Measurements from ENCODE around the gene UNC80. TPM values are rescaled to one million over a fixed set of nuclear protein-coding genes. Genes with fewer than 3 reads are reported as not detected.

Gene UNC80
- total and polyA plus RNA-seq, 2 donors (not counting 3 experiments of a cell fraction or from before 2014, with no cell fraction given), result not detected

DNA sequence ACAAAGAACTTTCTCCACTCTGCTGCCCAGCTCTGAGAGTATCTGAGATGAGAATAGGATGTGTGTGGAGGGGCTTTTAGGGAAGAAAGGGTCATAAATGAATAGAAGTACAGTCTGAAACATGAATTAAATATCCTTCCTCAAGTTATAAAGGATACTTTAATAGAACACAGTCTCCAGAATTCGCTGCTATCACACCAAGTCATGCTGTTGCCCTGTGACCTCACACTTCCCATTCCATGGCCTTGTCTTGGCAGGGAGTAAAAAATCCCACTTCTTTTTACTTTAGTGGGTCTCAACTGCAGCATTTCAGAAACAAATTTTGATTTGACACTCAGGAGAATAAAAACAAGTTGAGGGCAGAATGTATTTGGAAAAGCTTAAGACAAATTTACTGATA is 227.0 kb downstream of the UNC80 start:
- ChIA-PET POLR2A (no interaction called here), CTCF (interaction anchor here (1.2 to 1.8 kb wide), 7 partner anchors 9 to 200 kb away, joined by 3 to 9 read pairs (median 6); no protein-coding TSS in a partner anchor)
- peak overlapping the region; percentile 38 for H2AFZ ChIP-seq (ENCODE audit: low read depth, low read length)
- dilution Hi-C loops (cut with MboI; ENCODE audit: extremely low pct_ligation_motif_present, low sequenced_read_pairs) (no loop called here), intact Hi-C loops (cut with micrococcal nuclease) (no loop called here)
- no peaks in the 10 kb centered on the region for H3K36me3 ChIP-seq (ENCODE audit: control insufficient read depth in 2 of 2, extremely low read depth in 1 of 2, insufficient read depth in 2 of 2, low read length in 2 of 2)
- no peak overlapping the region for H3K9ac ChIP-seq (replicated peaks; ENCODE audit: extremely low read depth, insufficient read depth, low read length)
- no TSS peak for BruUV-seq (replicated peaks)
- H3K27me3 ChIP-seq (ENCODE audit: control insufficient read depth in 2 of 2, insufficient read depth in 2 of 2, low read length in 2 of 2), result no peaks in the 10 kb centered on the region
- no peak overlapping the region for H3K4me3 ChIP-seq (replicated peaks in 1 of 3; ENCODE audit: insufficient read depth in 1 of 3, low read depth in 1 of 3, low read length in 3 of 3)
- FAIRE-seq, result no peak
- H3K27ac ChIP-seq (ENCODE audit: insufficient read depth, low read depth, low read length), result no peak overlapping the region
- no peaks in the 10 kb centered on the region for H4K20me1 ChIP-seq (replicated peaks; ENCODE audit: control insufficient read depth, extremely low read depth, insufficient read depth, low read length)
- H3K9me1 ChIP-seq (replicated peaks; ENCODE audit: control insufficient read depth, extremely low read depth, insufficient read depth, low read length), result no peaks in the 10 kb centered on the region
- no peaks in the 10 kb centered on the region for H3K9me3 ChIP-seq (replicated peaks; ENCODE audit: control insufficient read depth, insufficient read depth, low read length)
- H3K4me1 ChIP-seq (ENCODE audit: control insufficient read depth, extremely low read depth, insufficient read depth, low read length), result peaks cover 18% of the 10 kb centered on the region
- no peak overlapping the region for H3K4me2 ChIP-seq (ENCODE audit: insufficient read depth, low read length)
- peak; percentile 92 for DNase-seq (ENCODE audit: low read depth, low spot score)
- TF ChIP-seq GATA2 (IDR thresholded peaks at IDR 0.05; ENCODE audit: insufficient read depth, insufficient read length, low read depth, low read length), result peak; percentile 33
- TF ChIP-seq, protein P1, sequence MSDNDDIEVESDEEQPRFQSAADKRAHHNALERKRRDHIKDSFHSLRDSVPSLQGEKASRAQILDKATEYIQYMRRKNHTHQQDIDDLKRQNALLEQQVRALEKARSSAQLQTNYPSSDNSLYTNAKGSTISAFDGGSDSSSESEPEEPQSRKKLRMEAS (IDR thresholded peaks at IDR 0.05; ENCODE audit: insufficient read depth, insufficient read length), result no peak
- peaks cover 12% of the 10 kb centered on the region for H3K79me2 ChIP-seq (ENCODE audit: control insufficient read depth, insufficient read depth, low read length)

DNA sequence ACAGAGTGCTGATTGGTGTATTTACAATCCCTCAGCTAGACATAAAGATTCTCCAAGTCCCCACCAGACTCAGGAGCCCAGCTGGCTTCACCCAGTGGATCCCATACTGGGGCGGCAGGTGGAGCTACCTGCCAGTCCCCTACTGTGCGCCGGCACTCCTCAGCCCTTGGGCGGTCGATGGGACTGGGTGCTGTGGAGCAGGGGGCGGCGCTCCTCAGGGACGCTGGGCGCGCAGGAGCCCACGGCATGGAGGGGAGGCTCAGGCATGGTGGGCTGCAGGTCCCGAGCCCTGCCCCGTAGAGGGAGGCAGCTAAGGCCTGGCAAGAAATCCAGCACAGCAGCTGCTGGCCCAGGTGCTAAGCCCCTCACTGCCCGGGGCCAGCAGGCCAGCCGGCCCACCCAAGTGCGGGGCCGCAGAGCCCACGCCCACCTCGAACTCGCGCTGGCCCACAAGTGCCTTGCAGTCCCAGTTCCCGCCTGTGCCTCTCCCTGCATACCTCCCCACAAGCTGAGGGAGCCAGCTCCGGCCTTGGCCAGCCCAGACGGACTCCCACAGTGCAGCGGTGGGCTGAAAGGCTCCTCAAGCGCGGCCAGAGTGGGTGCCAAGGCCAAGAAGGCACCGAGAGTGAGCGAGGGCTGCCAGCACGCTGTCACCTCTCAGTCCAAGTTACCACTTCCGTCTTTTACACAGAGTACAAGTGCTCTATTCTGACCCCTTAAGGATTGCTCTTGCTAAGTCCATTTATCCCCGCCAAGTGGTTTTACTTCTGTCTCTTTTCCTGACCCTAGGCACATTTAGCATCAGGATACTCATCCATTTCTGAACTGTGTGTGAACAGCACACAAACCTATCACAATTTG is 229.1 kb downstream of the UNC80 start:
- H3K79me2 ChIP-seq (ENCODE audit: control insufficient read depth, insufficient read depth, low read length), result peaks cover 33% of the 10 kb centered on the region
- H3K27ac ChIP-seq (ENCODE audit: insufficient read depth, low read depth, low read length), result no peak overlapping the region
- CTCF ChIA-PET, result interaction anchor here (0.8 kb wide), 1 partner anchor 23 kb away, joined by 3 read pairs; no protein-coding TSS in a partner anchor
- no peak for TF ChIP-seq JUN (IDR thresholded peaks at IDR 0.05; ENCODE audit: borderline replicate concordance, insufficient read depth, insufficient read length, low read depth)
- TF ChIP-seq EZH2 (IDR thresholded peaks at IDR 0.05; ENCODE audit: borderline replicate concordance, low read depth, low read length, severe bottlenecking), result no peak
- TF ChIP-seq, protein P1 (IDR thresholded peaks at IDR 0.05; ENCODE audit: insufficient read depth, insufficient read length), result no peak
- TF ChIP-seq POLR2AphosphoS5 (IDR thresholded peaks at IDR 0.05; ENCODE audit: insufficient read depth, low read depth, low read length), result no peak
- no peak for TF ChIP-seq GATA2 (IDR thresholded peaks at IDR 0.05; ENCODE audit: insufficient read depth, insufficient read length, low read depth, low read length)
- no peak for TF ChIP-seq MYC (IDR thresholded peaks at IDR 0.05; ENCODE audit: low read depth, low read length)
- TF ChIP-seq FOS (IDR thresholded peaks at IDR 0.05; ENCODE audit: borderline replicate concordance, insufficient read depth, low read length), result no peak
- TF ChIP-seq, protein P2, sequence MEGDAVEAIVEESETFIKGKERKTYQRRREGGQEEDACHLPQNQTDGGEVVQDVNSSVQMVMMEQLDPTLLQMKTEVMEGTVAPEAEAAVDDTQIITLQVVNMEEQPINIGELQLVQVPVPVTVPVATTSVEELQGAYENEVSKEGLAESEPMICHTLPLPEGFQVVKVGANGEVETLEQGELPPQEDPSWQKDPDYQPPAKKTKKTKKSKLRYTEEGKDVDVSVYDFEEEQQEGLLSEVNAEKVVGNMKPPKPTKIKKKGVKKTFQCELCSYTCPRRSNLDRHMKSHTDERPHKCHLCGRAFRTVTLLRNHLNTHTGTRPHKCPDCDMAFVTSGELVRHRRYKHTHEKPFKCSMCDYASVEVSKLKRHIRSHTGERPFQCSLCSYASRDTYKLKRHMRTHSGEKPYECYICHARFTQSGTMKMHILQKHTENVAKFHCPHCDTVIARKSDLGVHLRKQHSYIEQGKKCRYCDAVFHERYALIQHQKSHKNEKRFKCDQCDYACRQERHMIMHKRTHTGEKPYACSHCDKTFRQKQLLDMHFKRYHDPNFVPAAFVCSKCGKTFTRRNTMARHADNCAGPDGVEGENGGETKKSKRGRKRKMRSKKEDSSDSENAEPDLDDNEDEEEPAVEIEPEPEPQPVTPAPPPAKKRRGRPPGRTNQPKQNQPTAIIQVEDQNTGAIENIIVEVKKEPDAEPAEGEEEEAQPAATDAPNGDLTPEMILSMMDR (IDR thresholded peaks at IDR 0.05; ENCODE audit: extremely low read depth in 1 of 2, insufficient read depth in 1 of 2, low read depth in 1 of 2, low read length in 2 of 2), result no peak
- TF ChIP-seq POLR2A (IDR thresholded peaks at IDR 0.05; ENCODE audit: low read depth, low read length), result no peak
- no peaks in the 10 kb centered on the region for H3K36me3 ChIP-seq (ENCODE audit: control insufficient read depth in 2 of 2, extremely low read depth in 1 of 2, insufficient read depth in 2 of 2, low read length in 2 of 2)
- BruUV-seq (replicated peaks), result no TSS peak
- no peaks in the 10 kb centered on the region for H3K27me3 ChIP-seq (ENCODE audit: control insufficient read depth in 2 of 2, insufficient read depth in 2 of 2, low read length in 2 of 2)
- H3K9me3 ChIP-seq (replicated peaks; ENCODE audit: control insufficient read depth, insufficient read depth, low read length), result no peaks in the 10 kb centered on the region
- H3K4me2 ChIP-seq (ENCODE audit: insufficient read depth, low read length), result no peak overlapping the region
- no peak overlapping the region for H3K4me3 ChIP-seq (replicated peaks in 1 of 3; ENCODE audit: insufficient read depth in 1 of 3, low read depth in 1 of 3, low read length in 3 of 3)
- H4K20me1 ChIP-seq (replicated peaks; ENCODE audit: control insufficient read depth, extremely low read depth, insufficient read depth, low read length), result no peaks in the 10 kb centered on the region
- peaks cover 26% of the 10 kb centered on the region for H3K4me1 ChIP-seq (ENCODE audit: control insufficient read depth, extremely low read depth, insufficient read depth, low read length)
- DNase-seq (ENCODE audit: low read depth, low spot score) (no peak), FAIRE-seq (no peak)
- no peaks in the 10 kb centered on the region for H3K9me1 ChIP-seq (replicated peaks; ENCODE audit: control insufficient read depth, extremely low read depth, insufficient read depth, low read length)
- POLR2A ChIA-PET, result no interaction called here
- dilution Hi-C loops (cut with MboI; ENCODE audit: extremely low pct_ligation_motif_present, low sequenced_read_pairs), result no loop called here
- H3K9ac ChIP-seq (replicated peaks; ENCODE audit: extremely low read depth, insufficient read depth, low read length), result no peak overlapping the region
- intact Hi-C loops (cut with micrococcal nuclease), result loop anchor here (10.0 kb wide), 1 partner anchor 474 kb away; the partner anchor contains the start of gene LANCL1
- no peak overlapping the region for H2AFZ ChIP-seq (ENCODE audit: low read depth, low read length)

All from endothelial cell of umbilical vein (primary cell).